Thoracic aorta (tissue), 2 donors: ENCODE data around the gene JUNB. TPM values are rescaled to one million over a fixed set of nuclear protein-coding genes. Genes with fewer than 3 reads are reported as not detected.
A peak's percentile ranks its signal among the peaks of the same experiment; 100 is the strongest.

Source experiments
- ATAC-seq: fragments of 150-250 bp; one replicate; pipeline ENCODE4 v1.8.0; 2017; ENCODE audit warnings: low read depth; ENCODE audit not compliant: insufficient number of reproducible peaks, low FRiP score
- DNase-seq: peaks from one replicate; pipeline ENCODE4 v3.0.0-alpha.2; 2020; ENCODE audit warnings: low spot score
- H3K27ac ChIP-seq, 2 donors: fragments of 200-600 bp; sonication (generic); 1 replicate in 1 of 2; 2 replicates in 1 of 2; pipeline ENCODE4 v1.5.1; 2016; ENCODE audit warnings: mild to moderate bottlenecking in 2 of 2, moderate library complexity in 2 of 2
- H3K27me3 ChIP-seq: fragments of 200-600 bp; sonication (generic); replicated peaks from 2 replicates; pipeline ENCODE4 v1.6.0; 2016; ENCODE audit warnings: mild to moderate bottlenecking; ENCODE audit not compliant: insufficient read depth
- H3K36me3 ChIP-seq: fragments of 200-600 bp; sonication (generic); one replicate; pipeline ENCODE4 v1.5.1; 2016
- H3K4me1 ChIP-seq, 2 donors: fragments of 200-600 bp; sonication (generic); 1 replicate in 1 of 2; 2 replicates in 1 of 2; pipeline versions ENCODE4 v1.5.1 to v1.6.0; 2016; ENCODE audit warnings: low read depth in 2 of 2, mild to moderate bottlenecking in 1 of 2; ENCODE audit not compliant: control insufficient read depth in 1 of 2
- H3K4me3 ChIP-seq: fragments of 200-600 bp; sonication (generic); 2 replicates; pipeline ENCODE4 v1.5.1; 2016; ENCODE audit warnings: mild to moderate bottlenecking
- H3K9me3 ChIP-seq: fragments of 200-600 bp; sonication (generic); 2 replicates; pipeline ENCODE4 v1.5.1; 2016
- CTCF ChIP-seq: fragments of 200-600 bp; sonication (generic); IDR thresholded peaks from one replicate; pipeline ENCODE4 v1.5.1; 2019; ENCODE audit warnings: antibody characterized with exemption
- total RNA-seq, 2 donors: library from RNA; depleted of rRNA; stranded (reverse); fragments of >200 nt; gene quantifications; one replicate each; pipeline versions ENCODE4 v1.1.0 to v1.2.3, GENCODE V29; 2016

Gene JUNB
- total RNA-seq, 2 donors from 2014 or later, result 698 to 2,087 TPM

- H3K4me1 ChIP-seq, result peaks cover 7 to 56% of the 10 kb centered on the region in 2 donors
- ATAC-seq (no peak), DNase-seq (no peak)
- no peaks in the 10 kb centered on the region for H3K27me3 ChIP-seq
- H3K9me3 ChIP-seq, result no peaks in the 10 kb centered on the region
- TF ChIP-seq CTCF, result peak; percentile 31
- peak overlapping the region; percentile 83 to 84 for H3K27ac ChIP-seq
- H3K4me3 ChIP-seq, result no peak overlapping the region
- H3K36me3 ChIP-seq, result peaks cover 3% of the 10 kb centered on the region
These were observed 17.7 kb upstream of the JUNB start for GRCh38 chr19:12773571-12773970.

- DNase-seq (no peak), ATAC-seq (peak; percentile 2)
- TF ChIP-seq CTCF, result no peak
- Histone ChIP-seq H3K36me3 (peaks cover 2% of the 10 kb centered on the region), H3K27ac (peak within 1 kb of the TSS; percentile 83 to 84), H3K27me3 (no peaks in the 10 kb centered on the region), H3K4me3 (peak within 1 kb of the TSS; percentile 84), H3K9me3 (no peaks in the 10 kb centered on the region), H3K4me1 (peaks cover 13 to 69% of the 10 kb centered on the region in 2 donors)
These were observed 16.4 kb upstream of the JUNB start, which contains the start of gene HOOK2 for GRCh38 chr19:12774588-12775555. Gene HOOK2, minus strand, starts transcription at chr19:12775552. Its CDS starts 103 bp downstream, at chr19:12775449.

GRCh38 chr19:12777217-12778016 lies 13.9 kb upstream of the JUNB start:
- DNase-seq, result no peak
- H3K27ac ChIP-seq, result peak overlapping the region; percentile 94 to 95
- H3K4me3 ChIP-seq, result peak overlapping the region; percentile 85
- peak; percentile 31 for ATAC-seq
- TF ChIP-seq CTCF, result peak; percentile 95
- no peaks in the 10 kb centered on the region for H3K36me3 ChIP-seq
- peaks cover 13 to 63% of the 10 kb centered on the region in 2 donors for H3K4me1 ChIP-seq
- no peaks in the 10 kb centered on the region for H3K27me3 ChIP-seq
- no peaks in the 10 kb centered on the region for H3K9me3 ChIP-seq

GRCh38 chr19:12778017-12778904 lies 13.0 kb upstream of the JUNB start:
- no peaks in the 10 kb centered on the region for H3K27me3 ChIP-seq
- H3K4me1 ChIP-seq, result peaks cover 18 to 61% of the 10 kb centered on the region in 2 donors
- H3K27ac ChIP-seq, result peak overlapping the region; percentile 94 to 95
- peak overlapping the region; percentile 85 for H3K4me3 ChIP-seq
- ATAC-seq (no peak), DNase-seq (no peak)
- no peaks in the 10 kb centered on the region for H3K9me3 ChIP-seq
- H3K36me3 ChIP-seq, result no peaks in the 10 kb centered on the region
- no peak for TF ChIP-seq CTCF
